Parathyroid adenoma (tissue), 2 donors: ENCODE data around the gene ZMYM2.

Experiments
- H2AFZ ChIP-seq: fragments of 300-600 bp; sonication (generic); one replicate; pipeline ENCODE4 v1.7.0; 2017; ENCODE audit warnings: antibody characterized with exemption, mild to moderate bottlenecking
- H3K27ac ChIP-seq: fragments of 300-600 bp; sonication (generic); one replicate; pipeline ENCODE4 v1.7.0; 2017
- H3K27me3 ChIP-seq: fragments of 300-600 bp; sonication (generic); one replicate; pipeline ENCODE4 v1.7.0; 2017; ENCODE audit warnings: low read length; ENCODE audit not compliant: control insufficient read depth, insufficient read depth
- H3K36me3 ChIP-seq: fragments of 300-600 bp; sonication (generic); one replicate; pipeline ENCODE4 v1.7.0; 2017; ENCODE audit warnings: low read length; ENCODE audit not compliant: control insufficient read depth, insufficient read depth
- H3K4me1 ChIP-seq: fragments of 300-600 bp; sonication (generic); one replicate; pipeline ENCODE4 v1.7.0; 2017; ENCODE audit warnings: control low read depth
- H3K4me2 ChIP-seq: fragments of 300-600 bp; sonication (generic); one replicate; pipeline ENCODE4 v1.7.0; 2017; ENCODE audit warnings: low read length
- H3K4me3 ChIP-seq: fragments of 300-600 bp; sonication (generic); one replicate; pipeline ENCODE4 v1.7.0; 2017; ENCODE audit warnings: low read depth, low read length
- H3K79me2 ChIP-seq: fragments of 300-600 bp; sonication (generic); one replicate; pipeline ENCODE4 v1.7.0; 2017; ENCODE audit warnings: control low read depth
- H3K9ac ChIP-seq: fragments of 300-600 bp; sonication (generic); one replicate; pipeline ENCODE4 v1.7.0; 2017; ENCODE audit warnings: mild to moderate bottlenecking
- H3K9me3 ChIP-seq: fragments of 300-600 bp; sonication (generic); one replicate; pipeline ENCODE4 v1.7.0; 2017; ENCODE audit warnings: low read length; ENCODE audit not compliant: control insufficient read depth
- TF ChIP-seq, protein P1 (sequence below): fragments of 300-600 bp; sonication (generic); IDR thresholded peaks from one replicate; pipeline ENCODE4 v1.7.0; 2017; ENCODE audit warnings: antibody characterized with exemption, mild to moderate bottlenecking
- donor health status: primary hyperparathyroidism.

The ZMYM2 gene

DNA sequence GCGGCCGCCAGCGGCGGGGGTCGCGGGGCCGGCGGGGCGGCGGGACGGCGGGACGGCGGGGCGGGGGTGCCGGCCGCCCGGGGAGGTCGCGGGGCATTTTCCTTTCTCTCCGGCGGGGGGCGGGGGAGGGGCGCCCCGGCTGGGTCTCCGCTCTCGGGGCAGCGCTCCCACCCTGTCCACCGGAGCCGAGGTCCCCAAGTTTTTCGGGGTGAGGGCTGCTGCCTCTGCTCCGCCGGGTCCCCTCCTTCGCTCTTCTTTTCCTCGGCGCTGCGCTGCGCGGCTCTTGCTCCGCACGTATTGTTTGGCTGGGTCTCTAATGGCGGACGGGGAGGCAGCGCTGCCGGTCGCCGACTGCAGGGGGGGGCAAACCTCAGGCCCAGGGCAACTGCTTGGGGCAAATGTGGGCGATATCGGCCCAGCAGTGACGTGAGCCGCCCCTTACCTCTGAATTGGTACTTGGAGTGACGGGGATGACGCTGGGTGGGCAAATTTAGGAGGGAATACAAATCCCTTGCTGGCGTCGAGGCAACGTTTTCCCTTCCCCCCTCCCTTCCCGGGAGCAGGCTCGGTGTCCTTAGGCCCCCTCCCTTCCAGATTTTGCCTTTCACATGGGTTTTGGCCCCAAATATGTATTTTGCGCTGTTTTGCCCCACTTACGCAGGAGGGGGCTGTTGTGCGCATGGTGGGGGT is 759 bp downstream of the ZMYM2 start:
- no peaks in the 10 kb centered on the region for H3K9me3 ChIP-seq
- no peaks in the 10 kb centered on the region for H3K36me3 ChIP-seq
- peaks cover 7% of the 10 kb centered on the region for H3K79me2 ChIP-seq
- peak overlapping the region; percentile 57 for H3K4me3 ChIP-seq
- no peaks in the 10 kb centered on the region for H3K27me3 ChIP-seq
- H3K9ac ChIP-seq: peak overlapping the region; percentile 67
- peak overlapping the region; percentile 85 for H2AFZ ChIP-seq
- TF ChIP-seq, protein P1, sequence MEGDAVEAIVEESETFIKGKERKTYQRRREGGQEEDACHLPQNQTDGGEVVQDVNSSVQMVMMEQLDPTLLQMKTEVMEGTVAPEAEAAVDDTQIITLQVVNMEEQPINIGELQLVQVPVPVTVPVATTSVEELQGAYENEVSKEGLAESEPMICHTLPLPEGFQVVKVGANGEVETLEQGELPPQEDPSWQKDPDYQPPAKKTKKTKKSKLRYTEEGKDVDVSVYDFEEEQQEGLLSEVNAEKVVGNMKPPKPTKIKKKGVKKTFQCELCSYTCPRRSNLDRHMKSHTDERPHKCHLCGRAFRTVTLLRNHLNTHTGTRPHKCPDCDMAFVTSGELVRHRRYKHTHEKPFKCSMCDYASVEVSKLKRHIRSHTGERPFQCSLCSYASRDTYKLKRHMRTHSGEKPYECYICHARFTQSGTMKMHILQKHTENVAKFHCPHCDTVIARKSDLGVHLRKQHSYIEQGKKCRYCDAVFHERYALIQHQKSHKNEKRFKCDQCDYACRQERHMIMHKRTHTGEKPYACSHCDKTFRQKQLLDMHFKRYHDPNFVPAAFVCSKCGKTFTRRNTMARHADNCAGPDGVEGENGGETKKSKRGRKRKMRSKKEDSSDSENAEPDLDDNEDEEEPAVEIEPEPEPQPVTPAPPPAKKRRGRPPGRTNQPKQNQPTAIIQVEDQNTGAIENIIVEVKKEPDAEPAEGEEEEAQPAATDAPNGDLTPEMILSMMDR: no peak
- no peaks in the 10 kb centered on the region for H3K4me1 ChIP-seq
- peak overlapping the region; percentile 82 for H3K4me2 ChIP-seq
- peak overlapping the region; percentile 92 for H3K27ac ChIP-seq

DNA sequence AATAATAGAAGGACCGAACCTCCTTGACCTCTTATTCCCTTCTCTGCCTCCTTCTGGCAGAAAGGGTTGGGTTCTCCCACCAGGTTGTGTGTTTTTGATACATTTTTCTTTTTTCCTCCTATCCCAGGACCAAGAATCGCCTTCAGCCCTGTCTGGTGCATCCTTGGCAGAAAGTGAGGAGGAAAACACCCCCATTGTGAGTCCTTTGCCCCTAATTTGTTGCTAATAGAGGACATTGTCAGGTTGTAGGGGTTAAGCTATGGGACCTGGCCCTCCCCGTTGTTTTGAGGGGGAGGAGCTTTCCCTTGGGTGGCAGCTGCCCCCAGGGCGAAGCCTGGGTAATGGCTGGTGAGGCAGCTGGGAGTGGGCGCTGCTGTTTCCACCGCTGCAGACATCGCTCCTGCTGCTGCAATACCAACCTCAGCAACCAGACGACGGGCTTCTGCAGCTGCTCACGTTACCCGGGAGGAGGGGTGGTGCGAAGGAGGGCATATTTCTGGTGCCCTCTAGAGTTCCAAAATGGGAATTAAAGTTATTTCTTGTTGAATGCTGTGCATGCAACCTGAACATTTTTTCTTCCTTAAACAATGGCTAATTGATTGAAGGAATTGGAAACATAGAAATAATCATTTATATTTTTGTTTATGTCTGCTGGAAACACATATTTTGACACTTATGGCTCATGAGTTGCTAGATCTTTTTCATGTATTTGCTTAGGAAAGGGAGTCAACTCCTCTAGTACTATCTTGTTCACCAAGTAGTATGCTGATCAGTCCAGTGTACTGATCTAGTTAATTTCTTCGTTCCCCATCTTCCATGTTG is 1.5 kb downstream of the ZMYM2 start:
- Histone ChIP-seq H3K36me3 (no peaks in the 10 kb centered on the region), H3K4me2 (peak overlapping the region; percentile 82), H3K9ac (no peak overlapping the region), H3K27me3 (no peaks in the 10 kb centered on the region), H3K4me1 (no peaks in the 10 kb centered on the region), H3K27ac (peak overlapping the region; percentile 92), H3K79me2 (peaks cover 8% of the 10 kb centered on the region), H3K9me3 (no peaks in the 10 kb centered on the region), H2AFZ (peak overlapping the region; percentile 85), H3K4me3 (peak overlapping the region; percentile 57)
- TF ChIP-seq, protein P1: peak; percentile 88

GRCh38 chr13:19960653-19960976 is 2.1 kb downstream of the ZMYM2 start:
- H3K27ac ChIP-seq: no peak overlapping the region
- no peaks in the 10 kb centered on the region for H3K4me1 ChIP-seq
- no peak overlapping the region for H3K9ac ChIP-seq
- peak overlapping the region; percentile 82 for H3K4me2 ChIP-seq
- TF ChIP-seq, protein P1: no peak
- H3K4me3 ChIP-seq: peak overlapping the region; percentile 57
- H2AFZ ChIP-seq: no peak overlapping the region
- H3K9me3 ChIP-seq: no peaks in the 10 kb centered on the region
- H3K36me3 ChIP-seq: no peaks in the 10 kb centered on the region
- H3K79me2 ChIP-seq: peaks cover 11% of the 10 kb centered on the region
- no peaks in the 10 kb centered on the region for H3K27me3 ChIP-seq

DNA sequence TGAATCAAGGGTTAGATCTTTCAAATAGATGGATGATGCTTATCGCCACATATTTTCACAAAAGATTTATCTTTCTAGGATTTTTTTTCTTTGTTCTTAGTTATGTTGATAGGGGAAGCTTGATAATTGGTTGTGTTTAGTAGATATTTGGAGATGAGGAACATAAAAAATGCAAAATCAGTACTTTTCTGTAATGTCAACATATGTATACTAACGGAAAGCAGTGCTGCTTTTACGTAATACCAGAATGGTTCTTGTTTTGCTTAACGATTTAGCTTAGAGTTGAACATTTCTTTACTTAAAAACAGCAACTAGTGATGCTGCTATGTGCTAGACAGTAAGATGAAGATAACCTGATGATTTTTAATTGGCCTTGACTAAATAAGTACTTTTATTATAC is 3.0 kb downstream of the ZMYM2 start:
- no peak overlapping the region for H3K4me2 ChIP-seq
- no peak overlapping the region for H3K9ac ChIP-seq
- H3K9me3 ChIP-seq: no peaks in the 10 kb centered on the region
- no peak overlapping the region for H2AFZ ChIP-seq
- no peaks in the 10 kb centered on the region for H3K36me3 ChIP-seq
- no peaks in the 10 kb centered on the region for H3K27me3 ChIP-seq
- H3K27ac ChIP-seq: peak overlapping the region; percentile 11
- peaks cover 15% of the 10 kb centered on the region for H3K79me2 ChIP-seq
- H3K4me1 ChIP-seq: no peaks in the 10 kb centered on the region
- TF ChIP-seq, protein P1: no peak
- no peak overlapping the region for H3K4me3 ChIP-seq
